Measurements from ENCODE around the gene HIC1.

- TF ChIP-seq CTCF (IDR thresholded peaks at IDR 0.05) (no peak), POLR2A (IDR thresholded peaks at IDR 0.05) (no peak)
These were observed 10.5 kb upstream of the HIC1 start for GRCh38 chr17:2044263-2044894.

All from Peyer's patch (tissue), 4 donors.